CD4-positive, alpha-beta T cell (primary cell): ENCODE measurements around the gene LY6G5C. TPM values are rescaled to one million over a fixed set of nuclear protein-coding genes. Genes with fewer than 3 reads are reported as not detected.

Experiments
- ATAC-seq: fragments of 200-7000 bp; cut with Tn5 transposase; one replicate; pipeline ENCODE4 v1.10.0; 2022; ENCODE audit warnings: mild to moderate bottlenecking; ENCODE audit not compliant: poor library complexity
- CTCF ChIA-PET: fragments of 350-600 bp; sonication (Branson Sonifier 250); formaldehyde crosslinking; loops from one replicate; lab custom pipeline; 2021; ENCODE audit warnings: antibody characterized with exemption, inconsistent platforms; lab: Charles Lee
- POLR2A ChIA-PET: fragments of 350-600 bp; sonication (Branson Sonifier 250); formaldehyde crosslinking; loops from one replicate; lab custom pipeline; 2021; ENCODE audit warnings: antibody characterized with exemption, inconsistent platforms; lab: Charles Lee
- DNase-seq, 14 experiments: peaks; one replicate each; pipeline ENCODE4 v3.0.0-alpha.2; 2013 to 2020; ENCODE audit warnings: mixed read lengths in 2 of 14
- H3K27ac ChIP-seq, 2 donors: one replicate each; pipeline versions ENCODE4 v1.5.1 to v1.7.0; 2013; ENCODE audit warnings: low read length in 2 of 2, low read depth in 1 of 2, mild to moderate bottlenecking in 1 of 2
- H3K27me3 ChIP-seq, 2 experiments: 1 replicate in 1 of 2; 2 replicates in 1 of 2; pipeline versions ENCODE4 v1.6.1 to v1.7.0; 2013; ENCODE audit warnings: low read length in 2 of 2, control low read depth in 1 of 2, mild to moderate bottlenecking in 1 of 2, moderate library complexity in 1 of 2; ENCODE audit not compliant: insufficient read depth in 2 of 2, control insufficient read depth in 1 of 2
- H3K36me3 ChIP-seq: one replicate; pipeline ENCODE4 v1.6.1; 2013; ENCODE audit warnings: low read length, control low read depth; ENCODE audit not compliant: insufficient read depth
- H3K4me1 ChIP-seq: one replicate; pipeline ENCODE4 v1.6.1; 2013; ENCODE audit warnings: low read length, control low read depth; ENCODE audit not compliant: insufficient read depth
- H3K4me3 ChIP-seq: one replicate; pipeline ENCODE4 v1.5.1; 2013; ENCODE audit warnings: mild to moderate bottlenecking, low read length, moderate library complexity
- H3K9me3 ChIP-seq, 2 experiments: 1 replicate in 1 of 2; 2 replicates in 1 of 2; pipeline versions ENCODE4 v1.6.1 to v1.7.0; 2013; ENCODE audit warnings: low read length in 2 of 2, mild to moderate bottlenecking in 2 of 2, control low read depth in 1 of 2, moderate library complexity in 1 of 2; ENCODE audit not compliant: control insufficient read depth in 1 of 2, insufficient read depth in 1 of 2
- H3K27ac Mint-ChIP-seq: one replicate; pipeline ENCODE4 v1.8.0; 2020; ENCODE audit warnings: mixed read lengths
- H3K27me3 Mint-ChIP-seq: one replicate; pipeline ENCODE4 v1.8.0; 2021; ENCODE audit warnings: mixed read lengths
- H3K36me3 Mint-ChIP-seq: one replicate; pipeline ENCODE4 v1.8.0; 2021; ENCODE audit warnings: low read depth, mixed read lengths
- H3K4me1 Mint-ChIP-seq: one replicate; pipeline ENCODE4 v1.8.0; 2021; ENCODE audit warnings: low read depth, mixed read lengths
- H3K4me3 Mint-ChIP-seq: one replicate; pipeline ENCODE4 v1.8.0; 2020; ENCODE audit warnings: mild to moderate bottlenecking, mixed read lengths
- H3K9me3 Mint-ChIP-seq: one replicate; pipeline ENCODE4 v1.8.0; 2020; ENCODE audit warnings: mixed read lengths
- CTCF ChIP-seq: fragments of 200-600 bp; IDR thresholded peaks from one replicate; pipeline ENCODE4 v1.8.0; 2022; ENCODE audit warnings: antibody characterized with exemption, mild to moderate bottlenecking
- intact Hi-C, 2 experiments: fragments of 100-400 bp; cut with DNase I in 1 of 2; cut with micrococcal nuclease in 1 of 2; formaldehyde crosslinking; loops; one replicate each; pipeline versions ENCODE4 v1.15.1 to v1.9.0; 2023 to 2025; cut with DNase I, micrococcal nuclease
- total RNA-seq, 174 experiments: library from RNA in 2 of 174; stranded (reverse) in 2 of 174; gene quantifications; one replicate each; pipeline ENCODE4 v1.2.3 and lab custom pipeline; 2021 to 2026

Gene LY6G5C
- total RNA-seq, 2 experiments from 2014 or later, result 0.49 to 0.67 TPM

GRCh38 chr6:31651602-31652191 is 29.2 kb downstream of the LY6G5C start:
- H3K36me3 Mint-ChIP-seq, result peaks cover 58% of the 10 kb centered on the region
- H3K4me3 ChIP-seq, result peak overlapping the region; percentile 63
- H3K36me3 ChIP-seq, result peaks cover 34% of the 10 kb centered on the region

GRCh38 chr6:31645325-31645724 is 35.5 kb downstream of the LY6G5C start:
- Histone ChIP-seq H3K4me1 (peaks cover 7% of the 10 kb centered on the region), H3K27me3 (no peaks in the 10 kb centered on the region), H3K27ac (no peak overlapping the region), H3K4me3 (no peak overlapping the region), H3K36me3 (peaks cover 89% of the 10 kb centered on the region), H3K9me3 (no peaks in the 10 kb centered on the region)
- peaks cover 20% of the 10 kb centered on the region for H3K4me1 Mint-ChIP-seq
- peak overlapping the region; percentile 42 for H3K27ac Mint-ChIP-seq
- H3K4me3 Mint-ChIP-seq, result no peak overlapping the region
- CTCF ChIA-PET, result no interaction called here
- POLR2A ChIA-PET, result interaction anchor here (1.1 kb wide), 1 partner anchor 46 kb away, joined by 4 read pairs; no protein-coding TSS in a partner anchor
- no peak for ATAC-seq
- H3K36me3 Mint-ChIP-seq, result peaks cover 88% of the 10 kb centered on the region
- no peak for DNase-seq
- no peaks in the 10 kb centered on the region for H3K27me3 Mint-ChIP-seq
- TF ChIP-seq CTCF, result no peak
- H3K9me3 Mint-ChIP-seq, result no peaks in the 10 kb centered on the region
- intact Hi-C loops, result no loop called here

More at GRCh38 chr6:31651602-31652191, 29.2 kb downstream of the LY6G5C start:
- H3K27ac Mint-ChIP-seq, result peak overlapping the region; percentile 98
- H3K27me3 Mint-ChIP-seq, result no peaks in the 10 kb centered on the region
- Histone ChIP-seq H3K4me1 (peaks cover 35% of the 10 kb centered on the region), H3K9me3 (no peaks in the 10 kb centered on the region), H3K27ac (peak overlapping the region; percentile 99), H3K27me3 (no peaks in the 10 kb centered on the region)
- intact Hi-C loops, result loop anchor here (1.0 to 5.0 kb wide), 7 partner anchors 9 to 211 kb away; partner anchors contain the start of genes C6orf47 (in 2 of the 2), PRRC2A (in 2 of the 2), ABHD16A (in 1 of the 2) and ATP6V1G2 (in 1 of the 2)
- ATAC-seq (peak; percentile 24), DNase-seq (peak in 2 of 14 experiments; percentile 13 to 80)
- ChIA-PET POLR2A (interaction anchor here (0.6 to 5.1 kb wide), 40 partner anchors 11 to 1666 kb away, joined by 3 to 250 read pairs (median 6); partner anchors contain the start of genes ABHD16A, ATF6B, C6orf47 and CSNK2B), CTCF (interaction anchor here (0.9 to 2.9 kb wide), 6 partner anchors 9 to 237 kb away, joined by 3 to 9 read pairs (median 4); partner anchors contain the start of gene C6orf47)
- H3K4me1 Mint-ChIP-seq, result peaks cover 55% of the 10 kb centered on the region
- H3K9me3 Mint-ChIP-seq, result no peaks in the 10 kb centered on the region
- peak overlapping the region; percentile 97 for H3K4me3 Mint-ChIP-seq
- no peak for TF ChIP-seq CTCF

GRCh38 chr6:31643818-31644454 is 36.9 kb downstream of the LY6G5C start:
- H3K27ac Mint-ChIP-seq, result no peak overlapping the region
- H3K36me3 Mint-ChIP-seq, result peaks cover 92% of the 10 kb centered on the region
- ATAC-seq (no peak), DNase-seq (no peak)
- H3K27me3 Mint-ChIP-seq, result no peaks in the 10 kb centered on the region
- H3K4me1 Mint-ChIP-seq, result peaks cover 11% of the 10 kb centered on the region
- Histone ChIP-seq H3K27ac (no peak overlapping the region), H3K27me3 (no peaks in the 10 kb centered on the region), H3K4me3 (no peak overlapping the region), H3K4me1 (no peaks in the 10 kb centered on the region), H3K9me3 (no peaks in the 10 kb centered on the region), H3K36me3 (peaks cover 95% of the 10 kb centered on the region)
- no peak overlapping the region for H3K4me3 Mint-ChIP-seq
- CTCF ChIA-PET, result no interaction called here
- POLR2A ChIA-PET, result interaction anchor here (0.9 kb wide), 1 partner anchor 220 kb away, joined by 3 read pairs; no protein-coding TSS in a partner anchor
- no peak for TF ChIP-seq CTCF
- no peaks in the 10 kb centered on the region for H3K9me3 Mint-ChIP-seq
- intact Hi-C loops, result no loop called here
